Stimulated activated CD4-positive, alpha-beta T cell treated with anti-CD3 and anti-CD28 coated beads, Interleukin-1b, Interleukin-23, amount 100 ng/mL, for 4 hours (primary cell): Measurements from ENCODE around the gene P2RX1.

ENCODE experiments used
- DNase-seq, 2 donors: peaks; one replicate each; pipeline ENCODE4 v3.0.0-alpha.2; 2020; ENCODE audit warnings: low read depth in 2 of 2

P2RX1 gene

GRCh38 chr17:3924512-3925350, 8.5 kb upstream of the P2RX1 start:
- DNase-seq, result no peak

DNA sequence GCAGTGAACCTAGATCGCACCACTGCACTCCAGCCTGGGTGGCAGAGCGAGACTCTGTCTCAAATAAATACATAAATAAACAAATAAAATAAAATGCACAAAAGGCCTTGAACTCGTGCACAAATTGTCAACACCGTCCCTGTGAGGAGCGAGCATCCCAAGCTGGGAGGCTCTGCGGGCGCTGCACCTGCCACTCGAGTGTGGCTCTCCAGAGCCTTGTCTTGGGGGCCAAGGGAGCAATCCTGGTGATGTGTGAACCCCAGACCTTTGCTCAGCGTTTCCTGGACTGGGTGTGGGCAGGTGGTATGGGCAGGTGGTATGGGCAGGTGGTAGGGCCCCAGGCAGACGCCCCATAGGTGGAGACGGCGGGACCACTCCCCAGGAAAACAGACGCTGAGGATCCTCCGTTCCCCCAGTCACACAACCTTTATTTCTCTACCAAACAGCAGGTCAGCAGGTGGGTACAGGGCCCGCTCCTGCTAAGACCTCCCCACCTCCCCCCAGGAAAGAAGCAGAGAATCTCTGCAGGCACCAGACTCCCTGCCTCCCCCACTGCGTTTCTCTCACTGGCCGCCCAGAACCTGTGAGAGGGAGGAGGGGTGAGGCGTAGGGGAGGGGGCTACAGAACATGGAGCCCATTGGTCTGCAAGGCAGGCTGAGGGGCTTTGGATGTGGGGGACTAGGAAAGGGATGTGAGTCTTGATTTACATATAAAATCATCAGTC, 7.4 kb upstream of the P2RX1 start:
- no peak for DNase-seq

DNA sequence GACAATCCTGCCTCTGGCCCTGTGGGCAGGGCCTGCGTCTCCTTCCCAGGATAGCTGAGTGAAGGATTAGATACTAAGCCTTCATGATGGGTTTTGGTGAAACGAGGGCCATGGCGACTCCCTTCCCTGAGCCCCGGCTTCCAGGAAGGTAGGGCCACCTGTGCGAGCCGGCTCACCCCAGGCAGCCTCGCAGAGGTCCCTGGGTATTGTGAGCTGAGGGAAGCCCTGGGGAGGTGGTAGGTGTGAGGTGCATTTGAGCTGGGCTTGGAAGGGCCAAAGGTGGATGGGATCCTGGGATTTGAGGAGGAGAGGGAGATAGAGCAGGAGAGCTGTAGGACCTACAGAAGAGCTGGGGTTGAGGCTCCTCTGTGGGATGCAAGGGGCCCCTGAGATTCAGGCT, 6.5 kb upstream of the P2RX1 start:
- no peak for DNase-seq

DNA sequence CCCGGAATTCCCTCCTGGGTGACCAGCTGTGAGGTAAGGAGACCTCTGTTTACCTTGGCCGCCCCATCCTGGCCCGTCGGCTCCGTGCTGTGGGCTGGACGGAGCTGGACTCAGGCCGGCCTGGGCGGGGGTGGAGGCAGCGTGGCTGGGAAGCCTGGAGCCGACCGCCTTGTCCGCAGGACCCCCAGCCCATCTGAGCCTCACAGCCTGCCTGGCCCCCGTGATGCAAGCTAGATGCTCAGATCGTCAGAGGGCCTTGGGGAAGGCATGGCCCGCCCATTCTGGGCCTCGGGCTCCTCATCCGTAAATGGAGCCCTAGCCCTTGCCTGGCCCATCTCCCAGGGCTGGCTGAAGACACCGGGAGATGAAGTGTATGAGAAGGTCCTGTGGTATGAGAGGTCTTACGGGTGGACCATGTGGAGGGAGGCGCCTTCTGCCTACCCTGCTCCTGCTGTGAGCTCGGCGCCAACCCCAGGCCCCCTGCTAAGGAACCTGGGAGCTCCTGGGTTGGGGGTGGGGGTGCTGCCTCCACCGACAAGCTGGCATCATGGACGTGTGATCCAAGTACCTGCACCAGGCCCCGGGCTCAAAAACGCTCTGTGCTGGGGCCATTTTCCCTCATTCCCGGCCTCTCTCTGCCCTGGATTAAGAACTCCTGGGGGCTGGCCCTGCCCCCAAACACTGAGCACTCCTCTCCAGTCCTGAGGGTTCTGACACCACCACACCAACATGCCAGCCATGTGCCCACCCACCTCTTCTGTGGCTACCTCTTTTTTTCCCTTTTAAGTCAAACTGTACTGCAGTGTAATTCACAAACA, 5.4 kb upstream of the P2RX1 start:
- DNase-seq, result no peak

DNA sequence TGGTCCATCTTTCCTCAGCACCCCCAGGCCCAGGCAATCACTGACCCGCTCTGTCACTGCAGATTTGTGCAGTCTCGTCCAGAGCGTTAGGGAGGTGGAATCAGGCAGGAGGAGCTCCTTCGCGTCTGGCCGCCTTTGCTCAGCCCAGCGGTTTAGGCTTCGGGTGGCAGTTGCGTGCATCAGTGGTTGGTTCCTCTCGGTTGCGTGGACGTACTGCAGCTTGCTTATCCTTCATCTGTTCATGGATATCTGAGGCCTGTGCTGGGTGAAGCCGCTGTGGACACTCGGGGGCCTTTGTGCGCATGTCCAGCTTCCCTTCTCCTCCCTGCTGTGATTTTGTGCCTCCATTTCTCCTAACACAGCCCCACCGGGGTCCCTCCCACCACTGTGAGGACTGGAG, 4.7 kb upstream of the P2RX1 start:
- DNase-seq, result no peak

- DNase-seq, result no peak
Measured at GRCh38 chr17:3919123-3919624, 2.9 kb upstream of the P2RX1 start.

GRCh38 chr17:3918372-3919122, 2.3 kb upstream of the P2RX1 start:
- DNase-seq, result no peak

GRCh38 chr17:3917391-3917931, 1.2 kb upstream of the P2RX1 start:
- DNase-seq, result no peak

GRCh38 chr17:3916825-3917224, 560 bp upstream of the P2RX1 start:
- DNase-seq, result no peak

GRCh38 chr17:3915581-3915994, 677 bp downstream of the P2RX1 start:
- no peak for DNase-seq

DNA sequence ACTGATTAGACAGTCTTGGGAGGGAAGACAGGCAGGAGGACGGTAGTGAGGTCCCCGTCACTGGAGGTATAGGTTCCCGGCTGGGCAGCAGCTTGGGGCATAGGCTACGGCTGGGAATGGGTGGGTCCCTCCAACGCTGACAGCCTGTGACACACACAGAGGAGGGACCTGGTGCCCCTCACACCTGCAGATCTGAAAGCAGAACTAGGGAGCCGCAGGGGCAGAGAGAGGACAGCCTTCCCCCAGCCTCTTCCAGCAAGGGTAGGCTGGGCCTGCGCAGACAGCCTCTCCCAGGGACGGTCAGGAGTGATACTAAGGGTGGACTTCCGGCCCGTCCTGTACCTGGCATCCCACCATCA, 2.0 kb downstream of the P2RX1 start:
- DNase-seq, result no peak

- peak; percentile 70 to 76 for DNase-seq
Measured at GRCh38 chr17:3913531-3914311, 2.5 kb downstream of the P2RX1 start.

GRCh38 chr17:3912827-3913226, 3.4 kb downstream of the P2RX1 start:
- DNase-seq, result no peak

DNA sequence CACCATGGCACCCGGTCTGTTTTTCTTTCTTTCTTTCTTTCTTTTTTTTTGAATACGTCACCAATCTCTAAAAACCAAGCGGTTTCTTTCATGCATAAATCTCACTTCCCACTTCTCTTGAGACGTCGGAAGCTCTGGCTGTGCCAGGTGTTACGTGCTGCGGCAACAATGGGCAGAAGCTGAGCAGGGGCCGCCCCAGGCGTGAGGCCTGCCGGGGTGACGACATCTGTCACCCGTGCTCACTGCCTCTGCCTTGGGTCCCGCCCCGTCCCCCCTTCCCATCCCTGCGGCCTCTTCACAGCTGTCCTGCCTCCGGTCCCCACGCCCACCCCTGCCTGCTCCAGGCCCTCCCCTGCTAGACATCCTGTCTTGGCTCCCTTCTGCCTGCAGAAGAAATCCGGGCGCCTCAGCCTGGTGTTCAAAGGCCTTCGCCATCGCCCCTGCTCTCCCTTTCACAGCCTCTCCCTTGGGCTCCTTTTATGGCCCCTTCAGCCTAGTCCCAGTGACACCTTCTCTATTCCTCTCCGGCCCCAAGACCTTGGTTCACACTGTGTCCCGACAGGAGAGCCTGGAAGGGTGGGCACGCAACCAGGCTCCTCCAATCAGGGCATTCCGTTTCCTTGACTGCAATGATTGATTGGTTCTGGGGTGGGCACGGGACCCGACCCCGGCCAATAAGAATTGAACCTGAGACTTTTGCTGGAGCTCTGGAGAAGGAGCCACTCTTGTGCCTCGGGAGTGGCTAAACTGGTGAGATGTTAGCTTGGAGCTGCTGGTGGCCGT, 4.8 kb downstream of the P2RX1 start:
- DNase-seq, result peak in 1 of 2 donors; percentile 50

GRCh38 chr17:3910420-3911270, 5.6 kb downstream of the P2RX1 start:
- DNase-seq, result no peak

DNA sequence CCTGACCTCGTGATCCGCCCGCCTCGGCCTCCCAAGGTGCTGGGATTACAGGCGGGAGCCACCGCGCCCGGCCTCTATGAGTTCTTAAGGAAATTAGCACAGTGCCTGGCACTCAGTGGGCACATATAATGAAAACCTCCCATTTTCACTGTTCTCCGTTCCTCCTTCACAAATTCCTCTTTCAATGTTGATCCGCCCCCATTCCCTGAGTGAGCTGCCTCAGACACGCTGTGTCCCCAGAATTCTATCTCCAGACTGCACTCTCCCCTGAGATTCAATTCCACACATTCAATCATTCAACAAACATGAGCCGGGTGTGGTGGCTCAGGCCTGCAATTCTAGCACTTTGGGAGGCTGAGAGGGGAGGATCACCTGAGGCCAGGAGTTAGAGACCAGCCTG, 7.0 kb downstream of the P2RX1 start:
- DNase-seq, result no peak

GRCh38 chr17:3907483-3908216, 8.6 kb downstream of the P2RX1 start:
- DNase-seq, result no peak

DNA sequence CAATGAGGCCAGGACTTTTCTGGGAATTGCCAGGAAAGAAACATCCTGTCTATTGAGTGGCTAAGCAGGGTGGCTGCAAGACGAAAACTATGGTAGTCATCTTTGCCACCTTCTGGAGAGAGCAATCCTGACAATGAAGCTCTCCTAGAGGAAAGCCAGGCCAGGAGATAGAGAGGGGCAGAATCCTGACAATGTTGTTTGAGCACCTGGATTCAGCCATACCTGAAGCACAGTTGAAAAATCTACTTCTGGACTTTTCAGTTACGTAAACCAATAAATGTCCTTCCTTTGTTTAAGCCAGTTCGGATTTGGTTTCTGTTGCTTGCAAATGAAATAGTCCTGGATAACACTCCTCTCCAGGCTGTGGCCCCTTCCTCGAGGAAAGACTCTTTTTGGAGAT, 9.4 kb downstream of the P2RX1 start:
- DNase-seq, result no peak
